ENCODE data around the gene SYCP2.
"Not testable (repeated sequence)": the region's sequence is repeated elsewhere in the genome, so short reads cannot be mapped to it uniquely, and the experiment has no call there.

SYCP2 gene, protein sequence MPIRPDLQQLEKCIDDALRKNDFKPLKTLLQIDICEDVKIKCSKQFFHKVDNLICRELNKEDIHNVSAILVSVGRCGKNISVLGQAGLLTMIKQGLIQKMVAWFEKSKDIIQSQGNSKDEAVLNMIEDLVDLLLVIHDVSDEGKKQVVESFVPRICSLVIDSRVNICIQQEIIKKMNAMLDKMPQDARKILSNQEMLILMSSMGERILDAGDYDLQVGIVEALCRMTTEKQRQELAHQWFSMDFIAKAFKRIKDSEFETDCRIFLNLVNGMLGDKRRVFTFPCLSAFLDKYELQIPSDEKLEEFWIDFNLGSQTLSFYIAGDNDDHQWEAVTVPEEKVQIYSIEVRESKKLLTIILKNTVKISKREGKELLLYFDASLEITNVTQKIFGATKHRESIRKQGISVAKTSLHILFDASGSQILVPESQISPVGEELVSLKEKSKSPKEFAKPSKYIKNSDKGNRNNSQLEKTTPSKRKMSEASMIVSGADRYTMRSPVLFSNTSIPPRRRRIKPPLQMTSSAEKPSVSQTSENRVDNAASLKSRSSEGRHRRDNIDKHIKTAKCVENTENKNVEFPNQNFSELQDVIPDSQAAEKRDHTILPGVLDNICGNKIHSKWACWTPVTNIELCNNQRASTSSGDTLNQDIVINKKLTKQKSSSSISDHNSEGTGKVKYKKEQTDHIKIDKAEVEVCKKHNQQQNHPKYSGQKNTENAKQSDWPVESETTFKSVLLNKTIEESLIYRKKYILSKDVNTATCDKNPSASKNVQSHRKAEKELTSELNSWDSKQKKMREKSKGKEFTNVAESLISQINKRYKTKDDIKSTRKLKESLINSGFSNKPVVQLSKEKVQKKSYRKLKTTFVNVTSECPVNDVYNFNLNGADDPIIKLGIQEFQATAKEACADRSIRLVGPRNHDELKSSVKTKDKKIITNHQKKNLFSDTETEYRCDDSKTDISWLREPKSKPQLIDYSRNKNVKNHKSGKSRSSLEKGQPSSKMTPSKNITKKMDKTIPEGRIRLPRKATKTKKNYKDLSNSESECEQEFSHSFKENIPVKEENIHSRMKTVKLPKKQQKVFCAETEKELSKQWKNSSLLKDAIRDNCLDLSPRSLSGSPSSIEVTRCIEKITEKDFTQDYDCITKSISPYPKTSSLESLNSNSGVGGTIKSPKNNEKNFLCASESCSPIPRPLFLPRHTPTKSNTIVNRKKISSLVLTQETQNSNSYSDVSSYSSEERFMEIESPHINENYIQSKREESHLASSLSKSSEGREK (N-terminal part only)

DNA sequence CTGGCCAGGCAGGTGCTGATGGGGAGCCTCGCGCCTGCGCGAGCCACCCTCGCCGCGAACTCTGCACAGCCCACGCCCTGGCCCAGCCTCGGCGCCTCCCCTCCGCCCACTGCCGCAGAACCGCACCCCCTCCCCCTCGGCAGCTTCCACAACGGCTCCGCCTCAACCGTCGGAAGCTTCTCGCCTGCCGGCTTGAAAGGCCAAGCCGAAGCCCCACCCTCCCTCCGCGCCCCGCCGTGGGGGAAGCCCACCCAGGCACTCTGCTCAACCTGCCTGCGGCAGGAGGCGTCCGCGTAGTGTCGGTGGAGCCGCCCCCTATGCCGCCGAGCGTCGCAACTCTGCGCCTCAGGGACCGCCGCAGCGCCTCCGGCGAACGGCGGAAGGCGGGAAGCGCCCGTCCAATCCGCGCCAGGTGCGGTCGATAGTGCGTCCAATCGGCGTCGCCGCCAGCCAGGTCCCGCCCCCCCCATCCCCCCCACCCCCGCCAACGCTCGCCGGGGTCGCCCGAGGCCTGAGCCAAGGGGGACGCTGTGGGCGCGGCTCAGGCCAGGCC is at the start of gene SYCP2:
Gene SYCP2, minus strand, starts transcription at position 342 of the 553 bp plus-strand sequence. CDS start 11,224 bp downstream, outside the sequence.
- peak; percentile 47 for DNase-seq

DNA sequence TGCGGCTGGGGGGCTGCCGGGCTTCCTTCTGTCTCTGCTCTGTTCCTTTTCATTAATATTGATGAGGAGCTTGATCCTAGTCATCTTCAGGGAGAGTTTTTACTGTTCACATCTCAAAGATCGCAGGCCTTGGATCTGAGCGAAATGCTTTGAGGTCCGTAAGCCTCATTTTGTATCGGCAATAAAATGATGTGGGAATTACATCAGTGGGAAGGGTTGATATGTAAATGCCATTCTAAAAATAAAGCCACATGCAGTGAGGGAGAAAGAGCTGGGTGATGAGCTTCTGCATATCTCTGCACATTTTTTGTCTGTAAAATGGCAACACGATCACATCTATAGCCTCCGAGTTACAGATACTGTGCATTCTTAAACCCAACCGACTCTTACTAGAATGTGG is 49.6 kb upstream of the SYCP2 start:
- DNase-seq, result no peak

DNA sequence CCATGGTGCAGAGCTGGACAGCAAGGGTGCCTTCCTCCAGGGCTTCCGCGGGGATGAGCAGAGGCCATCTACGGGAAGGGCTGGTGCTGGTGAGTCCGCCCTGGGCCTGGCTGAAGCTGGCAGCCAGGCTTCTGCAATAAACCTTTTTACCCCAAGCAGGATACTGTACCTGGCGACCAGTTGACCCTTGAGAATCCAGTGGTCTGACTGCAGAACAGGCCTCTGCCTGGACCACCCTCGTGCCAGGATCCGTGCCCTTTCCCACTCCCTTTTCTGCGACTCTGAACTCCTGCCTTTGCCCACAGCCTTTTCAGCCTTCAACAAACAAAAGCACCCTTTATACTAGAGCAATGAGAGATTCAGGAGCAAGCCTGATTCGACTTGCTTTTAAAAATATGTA is 43.6 kb upstream of the SYCP2 start:
- DNase-seq, result no peak

DNA sequence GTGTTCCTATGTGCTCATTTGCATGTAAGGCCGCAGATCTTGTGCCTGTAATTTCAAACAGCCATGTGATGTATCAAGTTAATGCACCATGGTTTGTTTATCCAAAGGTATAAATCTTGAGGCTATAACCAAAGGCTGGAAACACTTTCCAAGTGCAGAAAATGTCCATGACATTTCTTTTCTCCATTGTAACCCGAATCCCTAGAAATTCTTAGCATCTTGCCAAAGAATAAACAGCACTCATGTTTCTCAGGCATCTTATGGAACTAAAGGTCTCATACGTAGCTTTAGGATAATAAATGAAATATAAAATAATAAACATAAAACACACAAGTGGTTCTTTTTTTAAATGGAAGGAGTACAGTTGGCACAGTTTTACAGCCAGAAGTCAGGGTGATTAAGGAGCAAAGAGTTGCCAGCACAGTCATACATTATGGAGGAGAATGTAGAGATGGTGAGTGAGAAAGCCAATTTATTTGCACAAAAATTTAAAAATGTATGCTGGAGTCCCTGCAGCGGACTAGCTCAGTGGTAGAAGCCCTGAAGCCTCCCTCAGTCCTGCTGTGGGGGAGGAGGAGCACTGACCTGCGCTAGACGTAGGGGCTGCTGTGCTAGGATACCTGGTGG is 42.8 kb upstream of the SYCP2 start:
- DNase-seq, result no peak

DNA sequence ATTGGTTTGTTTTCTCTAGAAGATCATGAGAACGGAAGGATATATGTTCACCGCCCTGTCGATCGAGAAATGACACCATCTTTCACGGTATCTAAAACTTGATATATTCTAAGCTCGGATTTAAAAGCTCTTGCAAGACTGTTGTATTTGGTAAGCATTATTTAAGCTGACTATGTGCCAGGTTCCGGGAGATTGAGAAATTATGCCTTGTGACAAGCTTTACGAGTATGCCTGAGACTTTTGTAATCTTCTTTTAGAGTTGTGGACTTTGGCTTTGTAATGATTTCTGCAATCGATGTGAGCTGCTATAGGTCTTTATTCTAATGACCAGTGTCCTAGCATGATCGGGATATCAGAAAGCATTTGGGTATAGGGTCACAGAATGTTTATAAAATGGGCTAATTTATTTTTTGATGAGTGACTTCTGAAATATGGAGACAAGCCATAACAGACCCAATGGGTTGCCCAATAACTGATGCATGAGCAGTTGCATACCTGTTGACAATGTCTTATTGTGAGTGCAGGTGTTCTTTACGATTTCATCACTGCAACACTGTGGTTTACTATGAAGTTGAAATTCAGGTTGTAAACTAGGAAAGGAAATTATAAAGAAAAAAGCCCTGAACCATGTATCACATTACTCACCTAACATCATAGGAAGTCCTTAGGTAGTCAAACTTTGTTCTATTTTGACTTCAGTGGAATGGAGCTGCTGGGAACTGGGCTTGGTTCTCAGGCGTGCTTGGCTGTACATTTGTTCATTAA is 38.8 kb upstream of the SYCP2 start:
- DNase-seq, result no peak

DNA sequence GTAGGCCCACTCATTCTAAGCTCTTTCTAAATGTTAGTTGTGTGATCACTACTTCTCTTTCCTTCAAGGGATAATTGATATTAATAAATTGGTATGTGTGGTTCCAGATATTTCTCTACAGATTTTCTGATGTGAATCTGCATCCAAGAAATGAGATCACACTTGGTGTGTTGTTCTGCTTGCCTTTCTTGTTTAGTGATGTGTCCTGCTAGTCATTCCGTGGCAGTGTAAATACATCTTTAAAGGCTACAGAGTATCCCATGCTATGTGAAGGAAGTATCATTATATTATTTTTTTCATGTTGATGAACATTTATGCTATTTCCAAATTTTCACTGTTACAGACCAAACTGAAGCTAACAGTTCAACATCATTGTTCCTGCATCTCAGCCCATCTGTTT is 38.0 kb upstream of the SYCP2 start:
- no peak for DNase-seq

DNA sequence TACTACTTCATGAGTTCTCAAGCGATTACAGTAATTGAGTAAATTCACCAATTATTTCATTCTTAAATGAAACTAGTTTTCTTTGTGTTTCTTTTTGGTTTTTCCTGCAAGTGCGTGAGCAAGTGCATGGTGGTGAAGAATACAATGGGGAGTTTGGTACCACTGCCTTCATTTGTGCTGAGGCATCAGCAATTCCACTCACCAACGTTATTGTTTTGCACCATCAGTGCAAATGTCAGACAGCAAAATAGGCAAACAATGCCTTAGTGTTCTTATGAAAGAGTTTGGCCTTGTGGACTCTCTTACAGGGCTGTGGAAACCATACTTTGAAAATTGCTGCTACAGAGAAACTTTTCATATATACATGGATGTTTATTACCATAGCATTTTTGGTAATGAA is 33.0 kb upstream of the SYCP2 start:
- DNase-seq, result no peak

DNA sequence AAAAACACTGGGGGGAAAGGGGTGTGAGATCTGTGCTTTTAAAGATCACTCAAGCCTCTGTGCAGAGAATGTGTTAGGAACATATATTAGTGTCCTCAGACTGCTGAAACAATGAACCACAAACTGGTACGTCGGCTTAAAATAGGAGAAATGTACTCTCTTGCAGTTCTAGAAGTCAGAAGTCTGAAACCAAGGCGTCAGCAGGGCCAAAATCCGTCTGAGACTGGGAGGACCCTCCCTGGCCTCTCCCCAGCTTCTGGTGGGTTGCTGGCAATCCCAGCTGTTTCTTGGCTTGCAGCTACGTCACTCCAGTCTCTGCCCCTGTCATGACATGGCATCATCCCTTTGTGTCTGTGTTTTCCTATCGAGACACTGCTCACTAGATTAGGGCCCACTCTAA is 28.7 kb upstream of the SYCP2 start:
- DNase-seq, result no peak

DNA sequence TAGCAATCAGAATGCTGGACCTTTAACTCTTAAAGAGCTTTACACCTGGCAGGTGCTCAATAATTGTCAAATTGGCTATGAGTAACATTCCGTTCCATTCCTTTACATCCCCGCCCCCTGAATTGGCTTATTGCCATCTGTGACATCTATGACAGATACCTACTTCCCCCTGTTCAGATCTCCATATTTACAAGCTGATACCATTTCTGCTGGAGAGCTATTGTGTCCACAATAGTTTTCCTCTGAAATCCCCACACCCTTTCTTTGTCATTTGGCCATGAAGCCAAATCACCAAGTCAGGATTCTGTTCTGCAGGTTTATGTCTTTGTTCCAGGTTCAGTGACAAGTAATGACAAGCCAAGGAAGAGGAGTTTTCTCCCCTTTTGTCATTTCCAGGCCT is 28.0 kb upstream of the SYCP2 start:
- DNase-seq, result no peak

DNA sequence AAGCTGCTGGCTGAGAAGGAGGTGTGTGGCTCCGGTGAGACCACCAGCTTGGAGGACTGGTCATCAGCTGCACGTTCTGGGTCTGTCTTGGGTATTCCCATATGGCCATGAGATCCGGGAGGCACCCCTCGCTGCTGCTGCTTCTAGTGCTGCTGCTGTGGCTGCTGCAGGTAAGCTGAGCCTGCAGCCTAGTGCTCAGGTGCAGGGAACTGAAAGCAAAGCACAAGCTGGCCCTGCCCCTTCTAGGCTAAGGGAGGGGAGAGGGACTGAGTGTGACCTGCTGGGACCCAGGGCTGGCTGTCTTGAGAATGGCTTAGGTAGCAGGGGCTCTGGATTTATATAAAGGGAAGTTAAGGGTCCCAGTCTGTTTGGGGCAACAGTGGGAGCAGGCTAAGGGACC is 25.2 kb upstream of the SYCP2 start:
- no peak for DNase-seq

DNA sequence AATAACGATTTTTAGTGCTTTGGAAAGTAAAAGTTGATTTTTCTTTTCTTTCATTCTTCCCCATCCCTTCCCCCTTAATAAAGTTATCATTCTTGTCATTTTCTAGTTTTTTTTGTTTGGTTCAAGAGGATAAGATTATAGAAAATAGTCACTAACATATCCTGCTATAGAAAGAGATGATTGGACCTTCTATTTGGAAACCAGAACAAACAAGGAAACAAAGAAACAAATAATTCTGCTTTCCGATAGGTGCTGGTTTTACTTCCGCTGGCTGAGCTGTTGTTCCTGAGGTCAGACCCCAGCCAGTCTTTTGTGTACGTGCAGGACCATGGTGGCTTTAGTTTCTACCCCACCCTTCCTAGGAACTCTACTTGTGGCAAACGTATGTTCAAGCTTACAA is 24.7 kb upstream of the SYCP2 start, which contains the start of gene CDH26:
Gene CDH26, plus strand, starts transcription at position 301 of the 400 bp plus-strand sequence. CDS start 304 bp downstream, outside the sequence.
- DNase-seq, result no peak

DNA sequence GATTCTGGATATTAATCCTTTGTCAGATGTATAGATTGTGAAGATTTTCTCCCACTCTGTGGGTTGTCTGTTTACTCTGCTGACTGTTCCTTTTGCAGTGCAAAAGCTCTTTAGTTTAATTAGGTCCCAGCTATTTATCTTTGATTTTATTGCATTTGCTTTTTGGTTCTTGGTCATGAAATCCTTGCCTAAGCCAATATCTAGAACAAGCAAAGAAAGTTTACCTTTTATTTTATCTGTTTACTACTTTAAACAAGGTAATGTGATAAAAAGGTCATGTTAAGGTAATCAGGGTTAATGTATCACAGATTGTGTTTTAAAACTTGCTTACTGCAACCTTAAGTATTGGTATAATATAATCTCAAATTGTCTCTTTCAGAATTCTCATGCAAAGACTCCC is 24.1 kb upstream of the SYCP2 start:
- not testable (repeated sequence) for DNase-seq

DNA sequence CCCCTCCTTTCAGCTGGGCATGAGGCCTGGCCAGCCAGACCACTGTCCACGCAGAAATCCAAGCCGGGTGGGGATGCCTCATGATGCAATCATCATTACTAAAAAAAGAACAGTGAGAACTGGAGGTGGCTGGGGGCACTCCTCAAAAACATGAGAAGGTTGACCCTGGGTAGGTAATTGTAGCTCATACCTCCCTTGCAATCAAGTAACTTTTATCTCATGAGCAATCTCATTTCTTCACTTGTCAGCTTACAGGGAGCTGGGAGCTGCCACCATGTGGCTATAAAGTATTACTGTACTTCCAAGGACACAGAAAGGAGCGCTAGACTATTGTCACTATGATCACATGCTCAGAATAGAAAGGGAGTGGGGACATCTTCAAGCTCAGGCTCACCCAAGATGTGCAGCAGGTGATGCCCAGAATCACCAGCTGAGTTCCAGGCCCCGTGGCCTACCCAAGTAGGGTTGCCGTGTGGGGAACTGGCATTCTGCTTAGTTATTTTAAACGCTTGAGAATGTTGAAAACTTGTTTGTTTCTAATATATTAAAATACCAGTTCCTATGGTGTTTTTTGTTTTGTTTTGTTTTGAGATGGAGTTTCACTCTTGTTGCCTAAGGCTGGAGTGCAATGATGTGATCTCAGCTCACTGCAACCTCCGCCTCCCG is 21.8 kb upstream of the SYCP2 start:
- DNase-seq, result no peak

DNA sequence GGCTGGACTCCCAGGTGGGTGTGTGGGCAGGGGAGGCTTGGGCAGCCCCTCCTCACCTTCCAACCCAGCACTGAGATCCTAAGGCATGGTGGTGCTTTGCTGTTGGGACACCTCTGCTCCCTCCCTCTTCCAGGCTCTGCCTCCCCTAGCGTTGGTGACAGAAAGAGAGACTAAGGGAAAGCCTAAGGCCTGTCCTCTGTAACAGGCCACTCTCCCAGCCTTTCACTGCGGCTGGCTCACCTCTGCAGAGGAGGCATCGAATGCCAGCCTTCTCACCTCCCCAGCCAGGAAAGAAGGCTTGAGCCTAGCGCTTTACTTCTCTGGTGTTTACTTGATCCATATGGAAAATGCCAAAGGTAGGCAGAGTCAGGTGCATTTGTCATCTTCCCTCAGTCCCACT is 21.3 kb upstream of the SYCP2 start:
- DNase-seq, result no peak

DNA sequence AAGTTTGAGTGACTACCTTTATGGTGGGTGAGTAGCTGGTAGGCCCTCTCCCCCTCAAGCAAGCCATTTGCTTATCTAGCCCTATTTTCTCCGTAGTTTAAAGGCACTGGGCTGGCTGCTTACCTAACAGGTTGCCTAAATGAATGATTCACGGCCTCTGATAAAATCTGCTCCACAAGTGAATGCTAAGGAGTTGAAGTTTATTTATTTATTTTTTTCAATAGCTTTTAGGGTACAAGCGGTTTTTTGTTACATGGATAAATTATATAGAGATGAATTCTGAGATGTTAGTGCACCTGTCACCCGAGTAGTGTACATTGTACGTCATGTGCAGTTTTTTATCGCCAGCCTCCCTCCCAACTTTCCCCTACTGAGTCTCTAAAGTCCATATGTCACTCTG is 16.5 kb upstream of the SYCP2 start:
- no peak for DNase-seq

DNA sequence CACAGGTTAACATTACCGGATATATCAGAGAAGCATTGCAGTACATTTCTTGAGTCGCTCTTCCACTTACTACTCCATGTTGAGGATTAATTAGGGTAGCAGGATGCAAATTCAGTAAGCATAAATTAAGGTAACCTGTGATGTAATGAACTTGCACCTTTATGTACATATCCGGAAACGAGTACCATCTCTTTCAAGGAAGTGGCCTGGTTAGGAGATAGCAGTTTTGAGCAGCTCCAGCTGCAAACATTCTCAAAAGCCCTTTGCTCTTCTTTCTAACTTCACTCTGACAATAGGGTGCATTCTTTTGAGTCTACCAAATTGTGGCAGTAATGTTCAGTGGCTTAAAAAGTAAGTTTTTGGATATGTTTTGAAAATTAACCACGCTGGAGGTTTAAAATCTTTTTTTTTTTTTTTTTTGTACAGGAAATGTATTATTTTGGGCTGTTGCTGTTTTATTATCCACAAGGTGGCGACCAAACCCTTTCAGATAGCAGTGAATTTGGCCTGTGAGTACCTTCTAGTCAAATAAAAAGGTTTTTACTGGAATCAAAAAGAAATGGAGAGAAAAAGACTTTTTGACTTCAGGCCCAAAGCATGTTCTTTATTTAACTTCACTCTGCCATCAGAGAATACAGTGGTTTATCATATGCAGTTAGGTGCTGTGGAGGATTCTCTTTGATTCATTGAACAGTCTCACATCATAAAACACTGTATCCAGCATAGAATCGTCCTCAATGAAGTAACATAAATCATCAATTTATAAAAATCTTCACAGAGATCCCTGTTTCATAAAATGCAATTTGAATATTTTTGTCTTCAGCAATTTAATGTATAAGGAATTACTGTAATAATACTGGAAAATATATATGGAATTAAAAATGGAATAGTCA is 15.6 kb upstream of the SYCP2 start:
- peak; percentile 55 for DNase-seq

DNA sequence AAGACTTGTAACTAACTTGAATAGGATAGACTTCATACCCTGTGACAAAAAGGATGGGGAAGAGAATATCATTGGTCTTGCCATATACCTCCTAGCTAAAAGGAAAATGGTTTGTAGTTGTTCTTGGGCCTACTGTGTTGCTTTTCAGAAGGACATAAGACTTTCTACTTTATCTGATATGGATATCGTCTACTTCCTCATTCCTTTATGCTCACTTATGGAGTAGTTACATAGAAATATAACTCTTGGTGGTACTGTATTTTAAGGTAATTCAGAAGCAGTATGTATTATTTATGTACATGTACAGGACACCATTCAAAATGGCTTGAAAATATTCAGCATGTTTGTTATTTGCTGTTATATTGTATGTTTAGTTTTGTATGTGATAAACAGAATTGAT is 14.8 kb upstream of the SYCP2 start:
- no peak for DNase-seq

DNA sequence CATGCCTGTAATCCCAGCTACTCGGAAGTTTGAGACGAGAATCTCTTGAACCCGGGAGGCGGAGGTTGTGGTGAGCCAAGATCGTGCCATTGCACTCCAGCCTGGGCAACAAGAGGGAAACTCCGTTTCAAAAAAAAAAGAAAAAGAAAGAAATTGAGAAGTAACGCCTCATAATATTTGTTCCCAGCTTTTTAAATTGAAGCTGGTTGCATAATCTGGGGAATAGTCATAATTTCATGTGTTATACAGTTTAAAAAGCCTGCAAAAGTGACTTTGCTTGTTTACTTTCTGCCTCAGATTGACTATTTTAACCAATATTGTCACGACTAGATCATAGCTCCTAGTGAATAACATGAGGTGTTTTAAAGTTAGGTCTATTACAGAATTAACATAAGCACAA is 13.9 kb upstream of the SYCP2 start:
- DNase-seq, result no peak

DNA sequence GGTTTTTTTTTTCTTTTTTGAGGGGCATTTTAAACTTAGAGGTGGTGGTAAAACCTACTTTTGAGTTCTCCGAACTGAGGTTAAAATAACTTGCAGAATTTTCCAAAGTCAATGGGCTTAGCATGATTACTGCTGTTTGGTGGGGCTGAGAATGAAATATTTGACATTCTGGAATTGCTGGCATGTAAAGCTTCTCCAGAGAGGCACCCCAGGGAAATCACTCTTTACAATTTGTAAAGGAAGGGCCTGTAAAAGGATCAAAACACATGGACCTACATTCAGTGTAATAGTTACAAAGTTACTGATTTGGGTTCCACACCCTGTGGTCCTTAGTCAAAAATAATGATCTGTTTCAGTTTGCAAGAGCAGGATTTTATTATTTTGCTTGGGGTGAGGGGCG is 12.3 kb upstream of the SYCP2 start:
- DNase-seq, result no peak

DNA sequence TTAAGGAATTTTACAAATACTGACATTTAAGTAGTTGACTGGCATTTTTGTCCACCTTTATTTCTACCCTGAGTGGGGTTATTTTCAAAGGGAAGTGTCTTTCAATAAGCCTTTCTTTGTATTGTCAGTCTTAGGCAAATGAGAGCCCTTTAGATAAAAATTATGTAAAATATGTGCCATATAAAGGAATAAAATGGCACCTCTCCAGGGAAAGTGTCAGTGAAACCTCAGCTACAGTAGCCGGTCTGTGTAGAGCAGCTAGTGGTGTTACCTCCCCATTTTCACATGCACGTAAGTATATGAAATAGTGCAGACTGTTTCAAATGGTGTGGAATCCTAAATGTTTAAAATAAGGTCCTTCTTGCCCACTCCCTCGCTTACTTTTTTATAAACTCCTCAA is 11.7 kb upstream of the SYCP2 start:
- DNase-seq, result no peak
